GM10847 (cell line): Measurements from ENCODE around the gene SCFD2.

Source experiments
- POLR2A ChIP-seq: IDR thresholded peaks from 2 replicates; pipeline ENCODE4 v1.6.1; 2011; ENCODE audit not compliant: insufficient read length; ENCODE audit errors: extremely low read depth

Gene SCFD2

GRCh38 chr4:53039741-53040458, 326.0 kb downstream of the SCFD2 start:
- no peak for TF ChIP-seq POLR2A

GRCh38 chr4:53037892-53038291, 328.0 kb downstream of the SCFD2 start:
- TF ChIP-seq POLR2A, result no peak

GRCh38 chr4:53026233-53026632, 339.6 kb downstream of the SCFD2 start:
- TF ChIP-seq POLR2A, result no peak

- TF ChIP-seq POLR2A, result no peak
Measured at GRCh38 chr4:53023677-53024299, 342.1 kb downstream of the SCFD2 start.

GRCh38 chr4:53022513-53023100, 343.3 kb downstream of the SCFD2 start:
- no peak for TF ChIP-seq POLR2A

- no peak for TF ChIP-seq POLR2A
Measured at GRCh38 chr4:53021754-53022512, 343.9 kb downstream of the SCFD2 start.

GRCh38 chr4:53019485-53020382, 346.1 kb downstream of the SCFD2 start:
- no peak for TF ChIP-seq POLR2A

GRCh38 chr4:53018471-53018870, 347.4 kb downstream of the SCFD2 start:
- TF ChIP-seq POLR2A, result no peak

- no peak for TF ChIP-seq POLR2A
Measured at GRCh38 chr4:53016099-53016820, 349.6 kb downstream of the SCFD2 start.

- no peak for TF ChIP-seq POLR2A
Measured at GRCh38 chr4:53015681-53016080, 350.2 kb downstream of the SCFD2 start.

- no peak for TF ChIP-seq POLR2A
Measured at GRCh38 chr4:53014881-53015280, 351.0 kb downstream of the SCFD2 start.

GRCh38 chr4:53013873-53014775, 351.7 kb downstream of the SCFD2 start:
- no peak for TF ChIP-seq POLR2A

GRCh38 chr4:53012738-53013137, 353.1 kb downstream of the SCFD2 start:
- TF ChIP-seq POLR2A, result no peak

GRCh38 chr4:53011259-53011905, 354.5 kb downstream of the SCFD2 start:
- TF ChIP-seq POLR2A, result no peak
